ENCODE measurements around the gene PHACTR3. TPM values are rescaled to one million over a fixed set of nuclear protein-coding genes. Genes with fewer than 3 reads are reported as not detected.

PHACTR3 gene
- total and polyA plus RNA-seq, 2 experiments from 2014 or later: 0.45 to 0.61 TPM

GRCh38 chr20:59676851-59677182 is 72.5 kb downstream of the PHACTR3 start:
- H2AFZ ChIP-seq: no peak overlapping the region
- ATAC-seq (no peak), DNase-seq (ENCODE audit: low spot score) (no peak)
- TF ChIP-seq EZH2phosphoT487 (IDR thresholded peaks at IDR 0.05; ENCODE audit: unreplicated experiment) (no peak), JUNB (IDR thresholded peaks at IDR 0.05; ENCODE audit: unreplicated experiment) (no peak), EZH2 (IDR thresholded peaks at IDR 0.05; ENCODE audit: low read depth, unreplicated experiment) (no peak), REST (IDR thresholded peaks at IDR 0.05; ENCODE audit: unreplicated experiment) (no peak), CTCF (conservative IDR thresholded peaks at IDR 0.05; ENCODE audit: low read depth in 2 of 2) (no peak), CREB1 (CRISPR knock-in tag; IDR thresholded peaks at IDR 0.05; ENCODE audit: low read depth) (no peak), ZNF331 (CRISPR knock-in tag; IDR thresholded peaks at IDR 0.05; ENCODE audit: low read depth) (no peak), ZNF462 (CRISPR knock-in tag; IDR thresholded peaks at IDR 0.05) (no peak), POLR2AphosphoS5 (IDR thresholded peaks at IDR 0.05; ENCODE audit: low read depth) (no peak), NANOG (IDR thresholded peaks at IDR 0.05; ENCODE audit: borderline replicate concordance) (no peak), STAT1 (IDR thresholded peaks at IDR 0.05; ENCODE audit: unreplicated experiment) (no peak), ETS1 (IDR thresholded peaks at IDR 0.05) (no peak), ZNF114 (CRISPR knock-in tag; IDR thresholded peaks at IDR 0.05) (no peak)
- no peak overlapping the region for H3K4me3 Mint-ChIP-seq
- no peaks in the 10 kb centered on the region for H3K79me2 ChIP-seq (replicated peaks; ENCODE audit: insufficient read depth)
- H3K36me3 Mint-ChIP-seq (ENCODE audit: low read depth): no peaks in the 10 kb centered on the region
- H3K4me3 ChIP-seq: no peak overlapping the region
- H3K27me3 ChIP-seq (ENCODE audit: insufficient read depth): no peaks in the 10 kb centered on the region
- no peak overlapping the region for H3K27ac ChIP-seq (ENCODE audit: low read depth)
- peaks cover 15% of the 10 kb centered on the region for H3K27me3 Mint-ChIP-seq (ENCODE audit: insufficient read depth, low read depth, poor library complexity)
- no peaks in the 10 kb centered on the region for H3K36me3 ChIP-seq (ENCODE audit: insufficient read depth)
- peaks cover 11% of the 10 kb centered on the region; the same call in 2 of the 3 replicates for H3K4me1 Mint-ChIP-seq
- H3K4me1 ChIP-seq (ENCODE audit: insufficient read depth): no peaks in the 10 kb centered on the region
- no peaks in the 10 kb centered on the region for H3F3A ChIP-seq (replicated peaks; ENCODE audit: low read depth)
- H4K20me1 ChIP-seq (replicated peaks; ENCODE audit: insufficient read depth): no peaks in the 10 kb centered on the region
- no peak overlapping the region; the same call in 1 of the 2 replicates for H3K27ac Mint-ChIP-seq
- no peak overlapping the region for H3K4me2 ChIP-seq
- H3K9me2 ChIP-seq (ENCODE audit: insufficient read depth): no peaks in the 10 kb centered on the region
- no peaks in the 10 kb centered on the region for H3K9me3 Mint-ChIP-seq
